PC-3 (cell line): ENCODE data around the gene RAD23B. TPM values are rescaled to one million over a fixed set of nuclear protein-coding genes. Genes with fewer than 3 reads are reported as not detected.

Experiments used
- ATAC-seq: fragments of 200-7000 bp; cut with Tn5 transposase; 2 replicates; pipeline ENCODE4 v1.9.1; 2020; ENCODE audit warnings: mild to moderate bottlenecking, moderate library complexity
- BruUV-seq: library from RNA; stranded (reverse); fragments of 400-500 nt; replicated peaks from 2 replicates; lab custom pipeline; 2021; lab: Mats Ljungman, UMichigan
- CTCF ChIA-PET: fragments of 300-600 bp; sonication (Branson Sonifier 250); formaldehyde crosslinking; loops from one replicate; lab custom pipeline; 2022; ENCODE audit warnings: antibody characterized with exemption; lab: Charles Lee
- POLR2A ChIA-PET: fragments of 300-600 bp; sonication (Branson Sonifier 250); formaldehyde crosslinking; loops from one replicate; lab custom pipeline; 2022; ENCODE audit warnings: antibody characterized with exemption; ENCODE audit not compliant: unreplicated experiment; lab: Charles Lee
- DNase-seq: peaks from one replicate; pipeline ENCODE4 v3.0.0-alpha.2; 2015
- H2AFZ ChIP-seq: fragments of 300-600 bp; sonication (generic); 2 replicates; pipeline ENCODE4 v1.6.0; 2016; ENCODE audit warnings: antibody characterized with exemption, low read length
- H3F3A ChIP-seq: fragments of 300-600 bp; sonication (generic); one replicate; pipeline ENCODE4 v1.6.0; 2017; ENCODE audit warnings: antibody characterized with exemption, low read length, control low read depth, mild to moderate bottlenecking; ENCODE audit not compliant: unreplicated experiment
- H3K27ac ChIP-seq: fragments of 300-600 bp; sonication (generic); 2 replicates; pipeline ENCODE4 v1.5.1; 2016; ENCODE audit warnings: mild to moderate bottlenecking, low read length
- H3K27me3 ChIP-seq: fragments of 300-600 bp; sonication (generic); 2 replicates; pipeline ENCODE4 v1.6.1; 2016; ENCODE audit warnings: low read length, mixed read lengths
- H3K36me3 ChIP-seq: fragments of 300-600 bp; sonication (generic); 2 replicates; pipeline ENCODE4 v1.6.1; 2016; ENCODE audit warnings: low read depth, mixed run types, low read length, mixed read lengths
- H3K4me1 ChIP-seq: fragments of 300-600 bp; sonication (generic); 2 replicates; pipeline ENCODE4 v1.5.1; 2016; ENCODE audit warnings: low read length; ENCODE audit not compliant: insufficient read depth
- H3K4me2 ChIP-seq: fragments of 300-600 bp; sonication (generic); 2 replicates; pipeline ENCODE4 v1.6.0; 2016; ENCODE audit warnings: low read length
- H3K4me3 ChIP-seq: fragments of 300-600 bp; sonication (generic); 2 replicates; pipeline ENCODE4 v1.5.1; 2016; ENCODE audit warnings: mild to moderate bottlenecking, low read length, mixed read lengths
- H3K79me2 ChIP-seq: fragments of 300-600 bp; sonication (generic); 2 replicates; pipeline ENCODE4 v1.6.1; 2017; ENCODE audit warnings: low read length, mixed read lengths
- H3K9ac ChIP-seq: fragments of 300-600 bp; sonication (generic); 2 replicates; pipeline ENCODE4 v1.6.0; 2016; ENCODE audit warnings: mild to moderate bottlenecking, low read length
- H3K9me2 ChIP-seq: fragments of 300-600 bp; sonication (generic); replicated peaks from 2 replicates; pipeline ENCODE4 v1.6.1; 2016; ENCODE audit warnings: mixed run types, low read length, mixed read lengths
- H3K9me3 ChIP-seq: fragments of 300-600 bp; sonication (generic); 2 replicates; pipeline ENCODE4 v1.6.1; 2016; ENCODE audit warnings: low read length, mixed read lengths
- H4K20me1 ChIP-seq: fragments of 300-600 bp; sonication (generic); 2 replicates; pipeline ENCODE4 v1.6.1; 2016; ENCODE audit warnings: low read length, mixed read lengths
- CTCF ChIP-seq: fragments of 300-600 bp; sonication (generic); conservative IDR thresholded peaks from 2 replicates; pipeline ENCODE4 v1.5.1; 2017; ENCODE audit warnings: antibody characterized with exemption, low read depth, mild to moderate bottlenecking, low read length
- EZH2 ChIP-seq: fragments of 300-600 bp; sonication (generic); IDR thresholded peaks from one replicate; pipeline ENCODE4 v1.6.1; 2017; ENCODE audit warnings: antibody characterized with exemption, mild to moderate bottlenecking, low read length; ENCODE audit not compliant: unreplicated experiment
- EZH2phosphoT487 ChIP-seq: fragments of 300-600 bp; sonication (generic); IDR thresholded peaks from 2 replicates; pipeline ENCODE4 v1.6.1; 2018; ENCODE audit warnings: mild to moderate bottlenecking, antibody characterized with exemption, low read length, borderline replicate concordance
- intact Hi-C: fragments of 100-400 bp; cut with micrococcal nuclease; formaldehyde crosslinking; loops from 2 replicates; pipeline ENCODE4 v1.9.0; 2023
- total RNA-seq: library from RNA; depleted of rRNA; stranded (reverse); fragments of >200 nt; gene quantifications from 2 replicates; pipeline ENCODE4 v1.2.3, GENCODE V29; 2014

RAD23B gene
- total RNA-seq, 1 experiment from 2014 or later = 67.9 TPM

GRCh38 chr9:107340920-107341632 is 58.0 kb downstream of the RAD23B start:
- no peaks in the 10 kb centered on the region for H3K9me2 ChIP-seq
- ATAC-seq (peak; percentile 61), DNase-seq (peak; percentile 68)
- ChIA-PET CTCF (interaction anchor here (0.7 to 1.0 kb wide), 2 partner anchors 102 to 375 kb away, joined by 3 to 5 read pairs; no protein-coding TSS in a partner anchor), POLR2A (no interaction called here)
- H2AFZ ChIP-seq = no peak overlapping the region
- H3K9ac ChIP-seq = no peak overlapping the region
- no peaks in the 10 kb centered on the region; the same call in 1 of the 2 replicates for H3K36me3 ChIP-seq
- H3K4me1 ChIP-seq = peaks cover 16% of the 10 kb centered on the region
- H3K9me3 ChIP-seq = no peaks in the 10 kb centered on the region
- H3K79me2 ChIP-seq = no peaks in the 10 kb centered on the region
- intact Hi-C loops = no loop called here
- TF ChIP-seq EZH2phosphoT487 = no peak
- peak; percentile 80 for TF ChIP-seq CTCF
- no peak overlapping the region for H3K27ac ChIP-seq
- no peaks in the 10 kb centered on the region for H3F3A ChIP-seq
- no peak overlapping the region for H3K4me3 ChIP-seq
- BruUV-seq = no TSS peak
- no peak overlapping the region for H3K4me2 ChIP-seq
- no peaks in the 10 kb centered on the region for H3K27me3 ChIP-seq
- peaks cover 6% of the 10 kb centered on the region; the same call in 1 of the 2 replicates for H4K20me1 ChIP-seq

- no TSS peak for BruUV-seq
- H3K9me3 ChIP-seq = no peaks in the 10 kb centered on the region
- peaks cover 1% of the 10 kb centered on the region; the same call in 1 of the 2 replicates for H4K20me1 ChIP-seq
- no peaks in the 10 kb centered on the region for H3K79me2 ChIP-seq
- no peak overlapping the region for H3K27ac ChIP-seq
- H3K36me3 ChIP-seq = no peaks in the 10 kb centered on the region; the same call in 1 of the 2 replicates
- no peak overlapping the region for H3K4me3 ChIP-seq
- ATAC-seq (no peak), DNase-seq (no peak)
- no peak overlapping the region for H3K9ac ChIP-seq
- TF ChIP-seq EZH2 (no peak), EZH2phosphoT487 (no peak), CTCF (no peak)
- ChIA-PET POLR2A (no interaction called here), CTCF (no interaction called here)
- no peaks in the 10 kb centered on the region for H3K9me2 ChIP-seq
- no peak overlapping the region for H2AFZ ChIP-seq
- no peak overlapping the region for H3K4me2 ChIP-seq
- intact Hi-C loops = no loop called here
- no peaks in the 10 kb centered on the region for H3F3A ChIP-seq
- H3K4me1 ChIP-seq = peaks cover under 1% of the 10 kb centered on the region
- no peaks in the 10 kb centered on the region for H3K27me3 ChIP-seq
Observed at GRCh38 chr9:107342476-107343161, 59.5 kb downstream of the RAD23B start.

DNA sequence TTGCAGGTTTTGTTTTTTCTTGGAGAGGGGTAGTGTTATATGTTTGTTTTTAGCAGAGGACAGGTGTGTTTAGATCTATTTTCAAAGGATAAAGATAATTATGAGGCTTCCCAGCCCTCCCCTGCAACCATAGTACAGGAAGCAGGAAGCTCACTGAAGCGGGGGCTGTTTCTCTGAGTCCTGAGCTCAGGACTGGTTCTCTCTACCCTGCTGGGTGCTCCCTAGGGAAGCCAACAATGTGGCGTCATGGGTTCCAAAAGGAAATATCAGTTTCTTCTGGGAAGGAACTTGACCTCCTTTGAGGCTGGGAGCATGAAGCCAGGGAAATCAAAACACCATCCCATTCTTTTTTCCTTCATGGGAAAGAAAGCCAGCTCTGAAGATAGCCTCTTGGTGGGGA is 62.2 kb downstream of the RAD23B start:
- Histone ChIP-seq H3K27ac (no peak overlapping the region), H3K36me3 (no peaks in the 10 kb centered on the region), H3F3A (no peaks in the 10 kb centered on the region), H3K9ac (no peak overlapping the region), H3K4me1 (no peaks in the 10 kb centered on the region), H3K27me3 (no peaks in the 10 kb centered on the region), H3K4me3 (no peak overlapping the region), H4K20me1 (no peaks in the 10 kb centered on the region), H3K9me3 (no peaks in the 10 kb centered on the region), H2AFZ (no peak overlapping the region), H3K4me2 (no peak overlapping the region), H3K9me2 (no peaks in the 10 kb centered on the region), H3K79me2 (no peaks in the 10 kb centered on the region)
- ATAC-seq (no peak), DNase-seq (no peak)
- CTCF ChIA-PET = no interaction called here
- POLR2A ChIA-PET = no interaction called here
- TF ChIP-seq EZH2 (no peak), CTCF (no peak), EZH2phosphoT487 (no peak)
- intact Hi-C loops = no loop called here
- no TSS peak for BruUV-seq
